ENCODE data around the gene CORO6. TPM values are rescaled to one million over a fixed set of nuclear protein-coding genes. Genes with fewer than 3 reads are reported as not detected.

The CORO6 gene
- total RNA-seq, 1 experiment from 2014 or later, result 2.3 TPM

GRCh38 chr17:29567304-29567553 lies 55.5 kb downstream of the CORO6 start:
- Histone ChIP-seq H3K79me1 (ENCODE audit: insufficient read depth, low read depth, low read length, poor library complexity, severe bottlenecking) (no peaks in the 10 kb centered on the region), H2BK120ac (ENCODE audit: low read depth, low read length, poor library complexity, severe bottlenecking) (no peak overlapping the region), H3K27ac (ENCODE audit: insufficient read length, low read depth, low read length) (no peak overlapping the region), H4K91ac (ENCODE audit: insufficient read length, low read depth, low read length) (no peak overlapping the region), H3K27me3 (ENCODE audit: insufficient read depth, low read length) (peaks cover 8% of the 10 kb centered on the region; the same call in 1 of the 2 replicates), H3K4ac (ENCODE audit: low read depth, low read length) (no peak overlapping the region), H3K4me2 (ENCODE audit: insufficient read depth, insufficient read length, low read length) (peak overlapping the region; percentile 64), H3K9ac (ENCODE audit: extremely low read depth, insufficient read length, low read length) (no peak overlapping the region), H3K18ac (ENCODE audit: insufficient read length, low read depth, low read length) (no peak overlapping the region), H3K23me2 (ENCODE audit: insufficient read length, low read depth, low read length, poor library complexity, severe bottlenecking) (peaks cover 21% of the 10 kb centered on the region), H2AFZ (ENCODE audit: low read length) (no peak overlapping the region), H3K23ac (ENCODE audit: insufficient read length, low read depth, low read length) (no peak overlapping the region), H3K56ac (ENCODE audit: insufficient read length, low read depth, low read length) (no peak overlapping the region), H3T11ph (ENCODE audit: low read length) (no peak overlapping the region), H3K14ac (ENCODE audit: insufficient read depth, low read length) (no peak overlapping the region), H2BK5ac (ENCODE audit: insufficient read length, low read length) (no peak overlapping the region), H4K20me1 (ENCODE audit: control insufficient read depth, insufficient read depth, insufficient read length) (no peaks in the 10 kb centered on the region), H3K4me1 (ENCODE audit: insufficient read depth, low read length) (no peaks in the 10 kb centered on the region), H3K9me3 (ENCODE audit: control insufficient read depth, low read depth, low read length) (no peaks in the 10 kb centered on the region), H3K79me2 (ENCODE audit: insufficient read depth, low read length) (no peaks in the 10 kb centered on the region), H4K8ac (replicated peaks; ENCODE audit: insufficient read length, low read depth, low read length) (no peak overlapping the region), H2BK12ac (ENCODE audit: insufficient read length, low read depth, low read length) (no peak overlapping the region), H4K5ac (ENCODE audit: insufficient read length, low read depth, low read length) (no peak overlapping the region), H2AK5ac (ENCODE audit: insufficient read length, low read length) (no peak overlapping the region), H2BK15ac (ENCODE audit: low read depth, low read length) (no peak overlapping the region), H2BK20ac (ENCODE audit: low read depth, low read length, poor library complexity, severe bottlenecking) (no peak overlapping the region)
- H3K27ac Mint-ChIP-seq, result no peak overlapping the region
- H3K4me3 Mint-ChIP-seq, result peak overlapping the region; percentile 81 to 90
- H3K9me3 Mint-ChIP-seq, result no peaks in the 10 kb centered on the region; a peak in 1 of 5 replicates
- DNase-seq, result no peak
- no peak for TF ChIP-seq CTCF (conservative IDR thresholded peaks at IDR 0.05)
- peaks cover 0 to 7% (median 5%) of the 10 kb centered on the region in 3 experiments; a peak in 5 of 7 replicates for H3K36me3 Mint-ChIP-seq (ENCODE audit: insufficient read depth in 1 of 3, low read depth in 3 of 3)
- H3K4me1 Mint-ChIP-seq, result peaks cover 13 to 16% of the 10 kb centered on the region in 2 experiments
- peaks cover 55% of the 10 kb centered on the region for H3K27me3 Mint-ChIP-seq (ENCODE audit: low read depth)
- WGBS (ENCODE audit: extremely low coverage, insufficient read length, low lambda C conversion rate), result no CpG with 5 or more reads among the region's 27 CpGs
